GM18951 (cell line): ENCODE measurements around the gene AP5B1.

Source experiments
- POLR2A ChIP-seq: IDR thresholded peaks from 4 replicates; pipeline ENCODE4 v1.6.1; 2011; ENCODE audit warnings: mild to moderate bottlenecking; ENCODE audit not compliant: insufficient read length, insufficient read depth; ENCODE audit errors: extremely low read depth
- in situ Hi-C: fragments of 300-500 bp; cut with MboI; formaldehyde crosslinking; loops from one replicate; pipeline ENCODE4 v1.12.0; 2022; ENCODE audit warnings: low sequenced_read_pairs, mixed read lengths, inconsistent platforms; ENCODE audit not compliant: unreplicated experiment

The AP5B1 gene

GRCh38 chr11:65780770-65781151 is at the start of gene AP5B1:
TSS of gene AP5B1 (minus strand) at chr11:65780976. CDS start at chr11:65780591, 385 bp downstream.
- in situ Hi-C loops, result no loop called here
- TF ChIP-seq POLR2A, result peak; percentile 70

- in situ Hi-C loops, result loop anchor here (10.0 kb wide), 1 partner anchor 105 kb away; the partner anchor contains the start of gene RNASEH2C
- no peak for TF ChIP-seq POLR2A
These were observed 48.7 kb upstream of the AP5B1 start for GRCh38 chr11:65829459-65829858.

- TF ChIP-seq POLR2A, result no peak
- in situ Hi-C loops, result loop anchor here (10.0 kb wide), 1 partner anchor 102 kb away; the partner anchor contains the start of gene RNASEH2C
These were observed 46.4 kb upstream of the AP5B1 start for GRCh38 chr11:65826984-65827735.

GRCh38 chr11:65822776-65823528 is 42.2 kb upstream of the AP5B1 start:
- no peak for TF ChIP-seq POLR2A
- in situ Hi-C loops, result loop anchor here (10.0 kb wide), 1 partner anchor 98 kb away; the partner anchor contains the start of gene RNASEH2C

- in situ Hi-C loops, result loop anchor here (10.0 kb wide), 1 partner anchor 96 kb away; the partner anchor contains the start of gene RNASEH2C
These were observed 40.3 kb upstream of the AP5B1 start for GRCh38 chr11:65821107-65821506.

GRCh38 chr11:65817835-65818680 is 37.3 kb upstream of the AP5B1 start:
- in situ Hi-C loops, result no loop called here
- peak; percentile 10 for TF ChIP-seq POLR2A

More at GRCh38 chr11:65821107-65821506, 40.3 kb upstream of the AP5B1 start:
- no peak for TF ChIP-seq POLR2A

GRCh38 chr11:65817312-65817834 is 36.6 kb upstream of the AP5B1 start:
- TF ChIP-seq POLR2A, result no peak
- in situ Hi-C loops, result no loop called here

- in situ Hi-C loops, result no loop called here
- no peak for TF ChIP-seq POLR2A
These were observed 35.9 kb upstream of the AP5B1 start for GRCh38 chr11:65816696-65817095.

GRCh38 chr11:65814986-65815565 is 34.3 kb upstream of the AP5B1 start:
- in situ Hi-C loops, result no loop called here

GRCh38 chr11:65814131-65814985 is 33.6 kb upstream of the AP5B1 start:
- in situ Hi-C loops, result no loop called here
- TF ChIP-seq POLR2A, result no peak

More at GRCh38 chr11:65814986-65815565, 34.3 kb upstream of the AP5B1 start:
- no peak for TF ChIP-seq POLR2A

- TF ChIP-seq POLR2A, result no peak
- in situ Hi-C loops, result no loop called here
These were observed 31.1 kb upstream of the AP5B1 start for GRCh38 chr11:65811764-65812475.
